ENCODE measurements around the gene ERN2. TPM values are rescaled to one million over a fixed set of nuclear protein-coding genes. Genes with fewer than 3 reads are reported as not detected.
"Not testable (repeated sequence)": the region's sequence is repeated elsewhere in the genome, so short reads cannot be mapped to it uniquely, and the experiment has no call there.

Gene ERN2
- polyA plus RNA-seq, 1 of the 3 experiments (the other 2 are of a cell fraction): 0.03 TPM

DNA sequence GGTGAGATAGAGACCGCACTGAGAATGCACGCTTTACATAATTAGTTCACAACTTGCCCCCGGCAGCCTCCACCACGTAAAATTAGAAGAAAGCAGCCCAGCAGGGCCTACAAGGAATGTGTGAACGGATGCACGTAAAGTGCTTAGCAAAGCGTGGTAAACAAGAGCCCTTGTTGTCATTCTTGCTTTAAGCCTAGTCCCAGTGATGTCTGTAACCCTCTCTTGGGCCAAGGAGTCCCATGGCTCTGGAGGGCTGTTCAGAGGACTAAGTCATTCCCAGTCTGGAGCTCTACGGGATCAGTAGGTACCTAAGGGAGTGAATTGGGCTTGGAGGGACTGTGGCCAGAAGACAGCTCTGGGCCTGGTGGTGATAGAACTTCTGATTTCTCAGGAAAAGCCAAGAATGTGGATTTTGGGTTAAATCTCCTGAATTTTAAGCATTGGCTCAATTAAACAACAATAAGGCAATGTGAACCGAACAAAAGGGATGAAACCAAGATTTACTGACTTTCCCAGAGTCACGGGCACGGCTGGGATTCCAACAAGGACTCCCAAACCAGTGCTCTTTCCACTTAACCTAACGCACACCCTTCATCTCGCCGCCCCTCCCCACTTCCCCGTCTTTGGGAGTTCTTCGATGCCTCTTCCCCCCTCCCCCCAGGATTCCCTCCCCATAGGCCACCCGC lies 41.0 kb upstream of the ERN2 start:
- Histone ChIP-seq H3K4me2 (no peak overlapping the region), H3F3A (replicated peaks; ENCODE audit: insufficient read depth) (no peaks in the 10 kb centered on the region), H3K79me2 (ENCODE audit: insufficient read depth) (no peaks in the 10 kb centered on the region), H3K4me3 (ENCODE audit: low read depth in 2 of 2, low read length in 1 of 2) (no peak overlapping the region), H3K9me2 (no peaks in the 10 kb centered on the region), H3K27me3 (ENCODE audit: insufficient read depth) (peaks cover 26% of the 10 kb centered on the region), H4K20me1 (ENCODE audit: insufficient read depth) (no peaks in the 10 kb centered on the region), H2AFZ (ENCODE audit: low read depth) (no peak overlapping the region), H3K4me1 (ENCODE audit: control insufficient read depth in 1 of 2, insufficient read depth in 2 of 2, low read depth in 1 of 2, low read length in 1 of 2) (no peaks in the 10 kb centered on the region; a peak in 1 of 4 replicates), H3K9me3 (no peaks in the 10 kb centered on the region), H3K9ac (no peak overlapping the region), H3K36me3 (replicated peaks in 1 of 2; ENCODE audit: control insufficient read depth in 1 of 2, insufficient read depth in 2 of 2, low read length in 1 of 2) (no peaks in the 10 kb centered on the region), H3K27ac (ENCODE audit: low read depth in 2 of 2, low read length in 1 of 2) (no peak overlapping the region)
- POLR2A ChIA-PET: no interaction called here
- CTCF ChIA-PET: interaction anchor here (1.5 kb wide), 1 partner anchor 288 kb away, joined by 3 read pairs; no protein-coding TSS in a partner anchor
- TF ChIP-seq FOXJ3 (CRISPR knock-in tag; IDR thresholded peaks at IDR 0.05) (no peak), RFX5 (IDR thresholded peaks at IDR 0.05; ENCODE audit: low read length) (no peak), RAD21 (IDR thresholded peaks at IDR 0.05; ENCODE audit: low read length) (no peak), NFIC (IDR thresholded peaks at IDR 0.05; ENCODE audit: borderline replicate concordance) (no peak), RCOR1 (IDR thresholded peaks at IDR 0.05; ENCODE audit: low read length) (no peak), YY1 (IDR thresholded peaks at IDR 0.05; ENCODE audit: low read depth) (no peak), CHD2 (IDR thresholded peaks at IDR 0.05; ENCODE audit: low read length, partially characterized antibody) (no peak), MXI1 (IDR thresholded peaks at IDR 0.05; ENCODE audit: low read depth, low read length) (no peak), JUND (IDR thresholded peaks at IDR 0.05) (no peak), EP300 (IDR thresholded peaks at IDR 0.05; ENCODE audit: borderline replicate concordance in 1 of 2, low read depth in 1 of 2, low read length in 1 of 2) (no peak), GABPA (IDR thresholded peaks at IDR 0.05; ENCODE audit: low read depth) (no peak), SMC3 (IDR thresholded peaks at IDR 0.05; ENCODE audit: low read depth, low read length) (no peak)
- TF ChIP-seq, protein P1, sequence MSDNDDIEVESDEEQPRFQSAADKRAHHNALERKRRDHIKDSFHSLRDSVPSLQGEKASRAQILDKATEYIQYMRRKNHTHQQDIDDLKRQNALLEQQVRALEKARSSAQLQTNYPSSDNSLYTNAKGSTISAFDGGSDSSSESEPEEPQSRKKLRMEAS (IDR thresholded peaks at IDR 0.05; ENCODE audit: low read depth): no peak
- TF ChIP-seq, protein P2, sequence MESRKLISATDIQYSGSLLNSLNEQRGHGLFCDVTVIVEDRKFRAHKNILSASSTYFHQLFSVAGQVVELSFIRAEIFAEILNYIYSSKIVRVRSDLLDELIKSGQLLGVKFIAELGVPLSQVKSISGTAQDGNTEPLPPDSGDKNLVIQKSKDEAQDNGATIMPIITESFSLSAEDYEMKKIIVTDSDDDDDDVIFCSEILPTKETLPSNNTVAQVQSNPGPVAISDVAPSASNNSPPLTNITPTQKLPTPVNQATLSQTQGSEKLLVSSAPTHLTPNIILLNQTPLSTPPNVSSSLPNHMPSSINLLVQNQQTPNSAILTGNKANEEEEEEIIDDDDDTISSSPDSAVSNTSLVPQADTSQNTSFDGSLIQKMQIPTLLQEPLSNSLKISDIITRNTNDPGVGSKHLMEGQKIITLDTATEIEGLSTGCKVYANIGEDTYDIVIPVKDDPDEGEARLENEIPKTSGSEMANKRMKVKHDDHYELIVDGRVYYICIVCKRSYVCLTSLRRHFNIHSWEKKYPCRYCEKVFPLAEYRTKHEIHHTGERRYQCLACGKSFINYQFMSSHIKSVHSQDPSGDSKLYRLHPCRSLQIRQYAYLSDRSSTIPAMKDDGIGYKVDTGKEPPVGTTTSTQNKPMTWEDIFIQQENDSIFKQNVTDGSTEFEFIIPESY (IDR thresholded peaks at IDR 0.05; ENCODE audit: borderline replicate concordance, low read depth): no peak
- TF ChIP-seq, protein P3, sequence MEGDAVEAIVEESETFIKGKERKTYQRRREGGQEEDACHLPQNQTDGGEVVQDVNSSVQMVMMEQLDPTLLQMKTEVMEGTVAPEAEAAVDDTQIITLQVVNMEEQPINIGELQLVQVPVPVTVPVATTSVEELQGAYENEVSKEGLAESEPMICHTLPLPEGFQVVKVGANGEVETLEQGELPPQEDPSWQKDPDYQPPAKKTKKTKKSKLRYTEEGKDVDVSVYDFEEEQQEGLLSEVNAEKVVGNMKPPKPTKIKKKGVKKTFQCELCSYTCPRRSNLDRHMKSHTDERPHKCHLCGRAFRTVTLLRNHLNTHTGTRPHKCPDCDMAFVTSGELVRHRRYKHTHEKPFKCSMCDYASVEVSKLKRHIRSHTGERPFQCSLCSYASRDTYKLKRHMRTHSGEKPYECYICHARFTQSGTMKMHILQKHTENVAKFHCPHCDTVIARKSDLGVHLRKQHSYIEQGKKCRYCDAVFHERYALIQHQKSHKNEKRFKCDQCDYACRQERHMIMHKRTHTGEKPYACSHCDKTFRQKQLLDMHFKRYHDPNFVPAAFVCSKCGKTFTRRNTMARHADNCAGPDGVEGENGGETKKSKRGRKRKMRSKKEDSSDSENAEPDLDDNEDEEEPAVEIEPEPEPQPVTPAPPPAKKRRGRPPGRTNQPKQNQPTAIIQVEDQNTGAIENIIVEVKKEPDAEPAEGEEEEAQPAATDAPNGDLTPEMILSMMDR (IDR thresholded peaks at IDR 0.05): no peak
- TF ChIP-seq, protein P4, sequence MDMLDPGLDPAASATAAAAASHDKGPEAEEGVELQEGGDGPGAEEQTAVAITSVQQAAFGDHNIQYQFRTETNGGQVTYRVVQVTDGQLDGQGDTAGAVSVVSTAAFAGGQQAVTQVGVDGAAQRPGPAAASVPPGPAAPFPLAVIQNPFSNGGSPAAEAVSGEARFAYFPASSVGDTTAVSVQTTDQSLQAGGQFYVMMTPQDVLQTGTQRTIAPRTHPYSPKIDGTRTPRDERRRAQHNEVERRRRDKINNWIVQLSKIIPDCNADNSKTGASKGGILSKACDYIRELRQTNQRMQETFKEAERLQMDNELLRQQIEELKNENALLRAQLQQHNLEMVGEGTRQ (IDR thresholded peaks at IDR 0.05; ENCODE audit: borderline replicate concordance, low read depth, low read length): no peak
- DNase-seq: no peak
- 48% methylated on average over 17 of the region's 17 CpGs for WGBS (ENCODE audit: low lambda C conversion rate)

DNA sequence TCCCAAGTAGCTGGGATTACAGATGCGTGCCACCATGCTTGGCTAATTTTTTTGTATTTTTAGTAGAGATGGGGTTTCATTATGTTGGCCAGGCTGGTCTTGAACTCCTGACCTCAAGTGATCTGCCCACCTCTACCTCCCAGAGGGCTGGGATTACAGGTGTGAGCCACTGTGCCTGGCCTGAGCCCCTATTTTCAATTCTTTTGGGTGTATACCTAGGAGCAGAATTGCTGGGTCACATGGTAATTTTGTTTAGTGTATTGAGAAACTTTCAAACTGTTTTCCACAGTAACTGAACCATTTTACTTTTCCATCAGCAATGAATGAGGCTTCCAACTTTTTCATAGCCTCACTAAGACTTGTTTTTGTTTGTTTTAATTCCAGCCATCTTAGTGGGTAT lies 38.0 kb upstream of the ERN2 start:
- POLR2A ChIA-PET; H3K79me2 ChIP-seq (ENCODE audit: insufficient read depth); H3F3A ChIP-seq (replicated peaks; ENCODE audit: insufficient read depth); H4K20me1 ChIP-seq (ENCODE audit: insufficient read depth); CTCF ChIA-PET; DNase-seq; H3K9me3 ChIP-seq; H3K9ac ChIP-seq; H3K4me1 ChIP-seq (ENCODE audit: control insufficient read depth in 1 of 2, insufficient read depth in 2 of 2, low read depth in 1 of 2, low read length in 1 of 2); H3K4me3 ChIP-seq (ENCODE audit: low read depth in 2 of 2, low read length in 1 of 2); H3K36me3 ChIP-seq (replicated peaks in 1 of 2; ENCODE audit: control insufficient read depth in 1 of 2, insufficient read depth in 2 of 2, low read length in 1 of 2); H3K9me2 ChIP-seq; H3K27ac ChIP-seq (ENCODE audit: low read depth in 2 of 2, low read length in 1 of 2); H3K4me2 ChIP-seq; H2AFZ ChIP-seq (ENCODE audit: low read depth): not testable (repeated sequence)
- 18% methylated on average over 1 of the region's 1 CpG for WGBS (ENCODE audit: low lambda C conversion rate)
- H3K27me3 ChIP-seq (ENCODE audit: insufficient read depth): peaks cover 26% of the 10 kb centered on the region
